A673 (cell line): ENCODE data around the gene SLX4IP.

Experiments
- CTCF ChIP-seq: fragments of 300-800, 200-600 bp; sonication (generic); conservative IDR thresholded peaks from 2 replicates; pipeline ENCODE4 v1.5.1; 2017; ENCODE audit warnings: low read depth, mild to moderate bottlenecking, antibody characterized with exemption, low read length, moderate library complexity, mixed read lengths
- EZH2 ChIP-seq: fragments of 200-600 bp; sonication (generic); IDR thresholded peaks from 2 replicates; pipeline ENCODE4 v1.6.1; 2017; ENCODE audit warnings: borderline replicate concordance, low read depth, mild to moderate bottlenecking, mixed read lengths, antibody characterized with exemption, low read length; ENCODE audit not compliant: poor library complexity, severe bottlenecking

DNA sequence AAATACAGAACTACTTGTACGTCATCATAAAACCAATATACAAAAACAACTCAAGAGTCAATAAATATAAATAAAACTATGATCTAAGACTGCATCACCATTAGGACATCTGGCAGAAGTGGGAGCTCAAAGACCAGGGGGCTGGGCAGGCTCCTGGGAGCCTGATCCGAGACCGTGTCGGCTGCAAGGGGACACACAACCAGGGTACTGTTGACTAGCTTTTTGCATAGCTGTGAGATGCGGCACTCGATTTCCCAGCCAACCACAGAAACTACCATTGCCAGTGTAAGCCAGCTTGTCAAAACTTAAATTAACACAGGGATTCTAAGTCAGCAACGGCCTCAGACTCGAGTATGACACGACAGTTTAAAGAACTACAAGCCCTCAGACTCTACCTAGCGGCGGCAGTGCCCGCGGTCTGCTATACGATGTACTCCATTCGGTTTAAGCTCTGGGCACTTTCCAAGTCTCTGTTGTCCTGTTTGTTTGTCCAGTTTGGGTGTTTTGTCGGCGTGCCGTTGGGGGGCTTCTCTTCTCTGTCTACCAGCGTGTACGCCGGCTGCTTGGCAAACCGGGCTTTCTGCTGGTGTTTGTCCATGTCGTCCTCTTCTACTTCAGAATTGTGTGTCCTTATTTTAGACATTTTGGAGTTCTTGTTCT, 204.1 kb downstream of the SLX4IP start:
- TF ChIP-seq CTCF (no peak), EZH2 (no peak)
